ENCODE data around the gene NUDT15. TPM values are rescaled to one million over a fixed set of nuclear protein-coding genes. Genes with fewer than 3 reads are reported as not detected.

The NUDT15 gene
- total RNA-seq, 2 donors from 2014 or later = 42.0 to 59.8 TPM

DNA sequence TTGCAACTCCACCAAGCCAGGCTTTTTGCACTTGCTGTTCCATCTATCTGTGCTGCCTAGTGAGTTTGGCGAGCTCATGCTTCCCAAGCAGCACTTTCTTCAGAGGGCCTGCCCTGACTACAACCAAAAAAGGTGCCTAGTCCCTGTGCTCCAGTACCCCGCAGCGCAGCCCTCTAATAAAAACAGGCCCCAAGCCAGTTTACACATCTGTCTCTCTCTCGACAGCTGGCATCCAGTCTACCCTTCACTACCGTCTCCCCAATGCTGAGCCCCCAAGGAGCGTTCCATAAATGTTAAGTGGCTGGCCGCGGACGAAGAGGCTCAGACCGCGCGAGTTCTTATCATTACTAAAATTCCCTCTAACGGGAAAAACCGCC, 56.9 kb downstream of the NUDT15 start:
- peak overlapping the region; percentile 96 for H3K4me3 ChIP-seq (ENCODE audit: low read length)
- peak overlapping the region; percentile 90 for H3K9ac ChIP-seq (ENCODE audit: extremely low read depth, low read length, poor library complexity, severe bottlenecking)
- peaks cover 2% of the 10 kb centered on the region for H3K36me3 Mint-ChIP-seq (ENCODE audit: low read depth)
- peaks cover 9% of the 10 kb centered on the region for H3K4me1 ChIP-seq (ENCODE audit: control insufficient read depth, insufficient read depth, low read length)
- peak overlapping the region; percentile 95 for H3K27ac Mint-ChIP-seq
- no peak overlapping the region for H3K27ac ChIP-seq (ENCODE audit: low read depth, low read length)
- peaks cover 39% of the 10 kb centered on the region for H3K4me1 Mint-ChIP-seq
- no peaks in the 10 kb centered on the region for H3K27me3 ChIP-seq (ENCODE audit: control insufficient read depth, insufficient read depth, low read length, poor library complexity, severe bottlenecking)
- H3K4me3 Mint-ChIP-seq = peak overlapping the region; percentile 98
- peak; percentile 58 for DNase-seq
- H3K9me3 ChIP-seq (ENCODE audit: control insufficient read depth, low read length) = no peaks in the 10 kb centered on the region
- H3K27me3 Mint-ChIP-seq (ENCODE audit: insufficient read depth) = no peaks in the 10 kb centered on the region
- 0% methylated on average over 3 to 14 of the region's 14 CpGs for WGBS, 2 experiments (ENCODE audit: insufficient coverage in 1 of 2, insufficient read length in 1 of 2)
- TF ChIP-seq, protein P1, sequence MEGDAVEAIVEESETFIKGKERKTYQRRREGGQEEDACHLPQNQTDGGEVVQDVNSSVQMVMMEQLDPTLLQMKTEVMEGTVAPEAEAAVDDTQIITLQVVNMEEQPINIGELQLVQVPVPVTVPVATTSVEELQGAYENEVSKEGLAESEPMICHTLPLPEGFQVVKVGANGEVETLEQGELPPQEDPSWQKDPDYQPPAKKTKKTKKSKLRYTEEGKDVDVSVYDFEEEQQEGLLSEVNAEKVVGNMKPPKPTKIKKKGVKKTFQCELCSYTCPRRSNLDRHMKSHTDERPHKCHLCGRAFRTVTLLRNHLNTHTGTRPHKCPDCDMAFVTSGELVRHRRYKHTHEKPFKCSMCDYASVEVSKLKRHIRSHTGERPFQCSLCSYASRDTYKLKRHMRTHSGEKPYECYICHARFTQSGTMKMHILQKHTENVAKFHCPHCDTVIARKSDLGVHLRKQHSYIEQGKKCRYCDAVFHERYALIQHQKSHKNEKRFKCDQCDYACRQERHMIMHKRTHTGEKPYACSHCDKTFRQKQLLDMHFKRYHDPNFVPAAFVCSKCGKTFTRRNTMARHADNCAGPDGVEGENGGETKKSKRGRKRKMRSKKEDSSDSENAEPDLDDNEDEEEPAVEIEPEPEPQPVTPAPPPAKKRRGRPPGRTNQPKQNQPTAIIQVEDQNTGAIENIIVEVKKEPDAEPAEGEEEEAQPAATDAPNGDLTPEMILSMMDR (conservative IDR thresholded peaks at IDR 0.05) = no peak
- peaks cover 5% of the 10 kb centered on the region for H3K9me3 Mint-ChIP-seq
- no peaks in the 10 kb centered on the region for H3K36me3 ChIP-seq (ENCODE audit: control insufficient read depth, insufficient read depth, low read length)

DNA sequence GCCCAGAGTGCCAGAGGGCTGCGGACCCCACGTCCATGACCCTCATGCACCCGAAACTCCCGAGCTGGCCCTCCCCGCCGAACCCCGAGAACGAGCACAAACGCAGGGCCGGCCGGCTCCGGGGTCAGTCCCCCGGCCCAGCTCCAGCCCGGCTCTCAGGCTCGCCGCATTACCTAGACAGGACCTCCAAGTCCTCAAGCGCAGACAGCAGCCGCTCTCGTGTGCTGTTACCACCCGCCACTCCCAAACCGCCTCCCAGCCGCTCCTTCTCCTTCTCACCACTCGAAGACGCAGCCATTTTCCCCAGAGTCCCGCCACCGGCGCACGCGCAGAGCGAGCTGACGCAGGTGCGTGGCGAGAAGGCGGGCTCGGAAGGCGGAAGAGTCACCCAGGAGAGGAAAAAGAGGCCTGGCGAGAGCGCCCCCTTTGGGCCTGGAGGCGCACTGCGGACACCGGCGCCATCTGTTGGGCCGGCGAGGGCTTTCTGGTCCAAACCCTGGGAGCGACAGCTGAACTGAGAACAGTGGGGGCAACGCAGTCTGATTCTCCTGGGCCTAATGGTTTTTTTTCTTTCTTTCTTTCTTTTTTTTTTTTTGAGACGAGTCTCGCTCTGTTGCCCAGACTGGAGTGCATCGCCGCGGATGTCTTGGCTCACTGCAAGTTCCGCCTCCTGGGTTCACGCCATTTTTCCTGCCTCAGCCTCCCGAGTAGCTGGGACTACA, 57.4 kb downstream of the NUDT15 start, which contains the start of gene MED4:
MED4 (minus strand) TSS at position 324 of the 722 bp plus-strand sequence; CDS start at position 298, 26 bp downstream.
- peak; percentile 99 for DNase-seq
- peak within 1 kb of the TSS; percentile 96 for H3K4me3 ChIP-seq (ENCODE audit: low read length)
- peaks cover 5% of the 10 kb centered on the region for H3K9me3 Mint-ChIP-seq
- peaks cover 2% of the 10 kb centered on the region for H3K36me3 Mint-ChIP-seq (ENCODE audit: low read depth)
- H3K4me1 ChIP-seq (ENCODE audit: control insufficient read depth, insufficient read depth, low read length) = peaks cover 9% of the 10 kb centered on the region
- peak within 1 kb of the TSS; percentile 30 for H3K27ac ChIP-seq (ENCODE audit: low read depth, low read length)
- 14 to 37% methylated on average over 21 to 54 of the region's 54 CpGs for WGBS, 2 experiments (ENCODE audit: insufficient coverage in 1 of 2, insufficient read length in 1 of 2)
- no peaks in the 10 kb centered on the region for H3K27me3 Mint-ChIP-seq (ENCODE audit: insufficient read depth)
- H3K36me3 ChIP-seq (ENCODE audit: control insufficient read depth, insufficient read depth, low read length) = no peaks in the 10 kb centered on the region
- peaks cover 34% of the 10 kb centered on the region for H3K4me1 Mint-ChIP-seq
- TF ChIP-seq, protein P1 (conservative IDR thresholded peaks at IDR 0.05) = peak; percentile 99
- H3K4me3 Mint-ChIP-seq = peak within 1 kb of the TSS; percentile 98
- no peaks in the 10 kb centered on the region for H3K9me3 ChIP-seq (ENCODE audit: control insufficient read depth, low read length)
- H3K9ac ChIP-seq (ENCODE audit: extremely low read depth, low read length, poor library complexity, severe bottlenecking) = peak within 1 kb of the TSS; percentile 90
- peak within 1 kb of the TSS; percentile 95 for H3K27ac Mint-ChIP-seq
- no peaks in the 10 kb centered on the region for H3K27me3 ChIP-seq (ENCODE audit: control insufficient read depth, insufficient read depth, low read length, poor library complexity, severe bottlenecking)

- no peaks in the 10 kb centered on the region for H3K36me3 ChIP-seq (ENCODE audit: control insufficient read depth, insufficient read depth, low read length)
Measured at GRCh38 chr13:48096670-48097069, 59.1 kb downstream of the NUDT15 start.

More at GRCh38 chr13:48096670-48097069, 59.1 kb downstream of the NUDT15 start:
- Mint-ChIP-seq H3K27me3 (ENCODE audit: insufficient read depth) (no peaks in the 10 kb centered on the region), H3K27ac (peak overlapping the region; percentile 45), H3K4me1 (peaks cover 28% of the 10 kb centered on the region), H3K9me3 (peaks cover 5% of the 10 kb centered on the region), H3K4me3 (no peak overlapping the region), H3K36me3 (ENCODE audit: low read depth) (peaks cover 2% of the 10 kb centered on the region)
- H3K27me3 ChIP-seq (ENCODE audit: control insufficient read depth, insufficient read depth, low read length, poor library complexity, severe bottlenecking) = no peaks in the 10 kb centered on the region
- no peak overlapping the region for H3K9ac ChIP-seq (ENCODE audit: extremely low read depth, low read length, poor library complexity, severe bottlenecking)
- H3K4me3 ChIP-seq (ENCODE audit: low read length) = no peak overlapping the region
- DNase-seq = no peak
- no peak overlapping the region for H3K27ac ChIP-seq (ENCODE audit: low read depth, low read length)
- H3K4me1 ChIP-seq (ENCODE audit: control insufficient read depth, insufficient read depth, low read length) = peaks cover 3% of the 10 kb centered on the region
- TF ChIP-seq, protein P1 (conservative IDR thresholded peaks at IDR 0.05) = no peak
- H3K9me3 ChIP-seq (ENCODE audit: control insufficient read depth, low read length) = no peaks in the 10 kb centered on the region
- WGBS, 2 experiments (ENCODE audit: insufficient coverage in 1 of 2, insufficient read length in 1 of 2) = 61 to 86% methylated on average over 1 to 3 of the region's 3 CpGs

Other genes starting within 250 kb of the NUDT15 start
- gene SUCLA2, start 36.5 kb upstream of the NUDT15 start, total RNA-seq = 10 to 100 TPM; 78.8 to 79.0 TPM
- gene MED4, start 57.4 kb downstream of the NUDT15 start, total RNA-seq = 10 to 100 TPM; 56.4 to 68.1 TPM
- 100 to 1,000 TPM; 158 to 170 TPM for gene ITM2B, start 195.5 kb downstream of the NUDT15 start, total RNA-seq